ENCODE results near the gene SLC6A9. TPM values are rescaled to one million over a fixed set of nuclear protein-coding genes. Genes with fewer than 3 reads are reported as not detected.

The SLC6A9 gene
- total RNA-seq, 5 donors from 2014 or later (not counting 1 experiment from before 2014, with no cell fraction given): 1.4 to 8.2 (median 6.3) TPM; not detected in 1

GRCh38 chr1:44073528-44073927 lies 42.3 kb upstream of the SLC6A9 start:
- ChIA-PET CTCF (interaction anchor here in 1 of 2 donors (0.7 kb wide), 1 partner anchor 267 kb away, joined by 3 read pairs; no protein-coding TSS in a partner anchor), POLR2A (no interaction called here)
- Mint-ChIP-seq H3K9me3 (no peaks in the 10 kb centered on the region), H3K4me1 (no peaks in the 10 kb centered on the region), H3K36me3 (no peaks in the 10 kb centered on the region), H3K27me3 (peaks cover 19 to 28% of the 10 kb centered on the region in 2 donors), H3K4me3 (no peak overlapping the region), H3K27ac (no peak overlapping the region)
- no peaks in the 10 kb centered on the region for H3K9me3 ChIP-seq
- no peak for ATAC-seq (replicated peaks in 1 of 4)
- peak in 1 of 35 experiments; percentile 4 for DNase-seq
- no CpG with 5 or more reads among the region's 2 CpGs for WGBS (ENCODE audit: insufficient coverage)
- no peak overlapping the region for H3K27ac ChIP-seq (ENCODE audit: low read length)
- no peaks in the 10 kb centered on the region for H3K4me1 ChIP-seq (ENCODE audit: control insufficient read depth in 1 of 2, extremely low read depth in 1 of 2, insufficient read depth in 2 of 2, low read length in 2 of 2)
- H3K36me3 ChIP-seq (ENCODE audit: control insufficient read depth in 2 of 2, extremely low read depth in 1 of 2, insufficient read depth in 1 of 2, low read length in 1 of 2): no peaks in the 10 kb centered on the region
- H3K27me3 ChIP-seq (replicated peaks in 1 of 2; ENCODE audit: control insufficient read depth in 2 of 2, extremely low read depth in 1 of 2, insufficient read depth in 2 of 2, low read length in 1 of 2): peaks cover 0 to 21% of the 10 kb centered on the region in 2 experiments
- no peak overlapping the region for H3K4me3 ChIP-seq (ENCODE audit: control insufficient read depth in 1 of 2, extremely low read depth in 1 of 2, low read length in 1 of 2)

DNA sequence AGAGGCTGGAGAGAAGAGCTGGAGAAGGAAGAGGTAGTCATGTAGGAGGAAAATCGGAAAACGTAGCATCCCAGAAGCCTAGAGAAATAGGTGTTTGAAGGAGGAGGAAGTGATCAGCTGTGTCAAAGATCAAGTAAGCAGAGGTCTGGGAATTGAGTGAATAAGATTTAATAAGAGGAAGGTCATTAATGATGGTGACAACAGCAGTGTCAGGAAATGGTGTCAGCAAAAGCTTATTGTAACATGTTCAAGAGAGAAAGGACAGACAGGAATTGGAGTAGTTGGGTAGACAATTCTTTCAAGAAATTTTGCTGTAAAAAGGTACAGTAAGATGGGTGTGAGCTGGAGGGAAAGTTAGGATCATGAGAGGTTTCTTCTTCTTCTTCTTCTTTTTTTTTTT lies 41.6 kb upstream of the SLC6A9 start:
- DNase-seq (no peak), ATAC-seq (replicated peaks in 1 of 4) (no peak)
- H3K4me3 ChIP-seq (ENCODE audit: control insufficient read depth in 1 of 2, extremely low read depth in 1 of 2, low read length in 1 of 2): no peak overlapping the region
- H3K4me1 Mint-ChIP-seq: peaks cover 0 to 2% (median 0%) of the 10 kb centered on the region in 3 donors
- no peak overlapping the region for H3K4me3 Mint-ChIP-seq
- H3K27ac ChIP-seq (ENCODE audit: low read length): no peak overlapping the region
- no peaks in the 10 kb centered on the region for H3K4me1 ChIP-seq (ENCODE audit: control insufficient read depth in 1 of 2, extremely low read depth in 1 of 2, insufficient read depth in 2 of 2, low read length in 2 of 2)
- H3K9me3 Mint-ChIP-seq: no peaks in the 10 kb centered on the region
- ChIA-PET CTCF (interaction anchor here in 1 of 2 donors (0.7 kb wide), 1 partner anchor 267 kb away, joined by 3 read pairs; no protein-coding TSS in a partner anchor), POLR2A (no interaction called here)
- peaks cover 19 to 28% of the 10 kb centered on the region in 2 donors for H3K27me3 Mint-ChIP-seq
- 100% methylated on average over 1 of the region's 2 CpGs for WGBS (ENCODE audit: insufficient coverage)
- no peaks in the 10 kb centered on the region for H3K9me3 ChIP-seq
- peaks cover 0 to 24% of the 10 kb centered on the region in 2 experiments for H3K27me3 ChIP-seq (replicated peaks in 1 of 2; ENCODE audit: control insufficient read depth in 2 of 2, extremely low read depth in 1 of 2, insufficient read depth in 2 of 2, low read length in 1 of 2)
- no peaks in the 10 kb centered on the region for H3K36me3 Mint-ChIP-seq
- H3K36me3 ChIP-seq (ENCODE audit: control insufficient read depth in 2 of 2, extremely low read depth in 1 of 2, insufficient read depth in 1 of 2, low read length in 1 of 2): no peaks in the 10 kb centered on the region
- no peak overlapping the region for H3K27ac Mint-ChIP-seq

GRCh38 chr1:44072204-44072603 lies 40.9 kb upstream of the SLC6A9 start:
- H3K27ac Mint-ChIP-seq: no peak overlapping the region
- Histone ChIP-seq H3K27ac (ENCODE audit: low read length) (no peak overlapping the region), H3K9me3 (no peaks in the 10 kb centered on the region), H3K4me1 (ENCODE audit: control insufficient read depth in 1 of 2, extremely low read depth in 1 of 2, insufficient read depth in 2 of 2, low read length in 2 of 2) (no peaks in the 10 kb centered on the region), H3K36me3 (ENCODE audit: control insufficient read depth in 2 of 2, extremely low read depth in 1 of 2, insufficient read depth in 1 of 2, low read length in 1 of 2) (no peaks in the 10 kb centered on the region), H3K27me3 (replicated peaks in 1 of 2; ENCODE audit: control insufficient read depth in 2 of 2, extremely low read depth in 1 of 2, insufficient read depth in 2 of 2, low read length in 1 of 2) (peaks cover 0 to 28% of the 10 kb centered on the region in 2 experiments), H3K4me3 (ENCODE audit: control insufficient read depth in 1 of 2, extremely low read depth in 1 of 2, low read length in 1 of 2) (no peak overlapping the region)
- no peak overlapping the region for H3K4me3 Mint-ChIP-seq
- CTCF ChIA-PET: interaction anchor here in 1 of 2 donors (0.8 kb wide), 1 partner anchor 25 kb away, joined by 3 read pairs; no protein-coding TSS in a partner anchor
- no peaks in the 10 kb centered on the region for H3K9me3 Mint-ChIP-seq
- DNase-seq: no peak
- peaks cover 19 to 32% of the 10 kb centered on the region in 2 donors for H3K27me3 Mint-ChIP-seq
- no peak for ATAC-seq (replicated peaks in 1 of 4)
- no peaks in the 10 kb centered on the region for H3K36me3 Mint-ChIP-seq
- POLR2A ChIA-PET: no interaction called here
- peaks cover 0 to 6% (median 0%) of the 10 kb centered on the region in 3 donors for H3K4me1 Mint-ChIP-seq

DNA sequence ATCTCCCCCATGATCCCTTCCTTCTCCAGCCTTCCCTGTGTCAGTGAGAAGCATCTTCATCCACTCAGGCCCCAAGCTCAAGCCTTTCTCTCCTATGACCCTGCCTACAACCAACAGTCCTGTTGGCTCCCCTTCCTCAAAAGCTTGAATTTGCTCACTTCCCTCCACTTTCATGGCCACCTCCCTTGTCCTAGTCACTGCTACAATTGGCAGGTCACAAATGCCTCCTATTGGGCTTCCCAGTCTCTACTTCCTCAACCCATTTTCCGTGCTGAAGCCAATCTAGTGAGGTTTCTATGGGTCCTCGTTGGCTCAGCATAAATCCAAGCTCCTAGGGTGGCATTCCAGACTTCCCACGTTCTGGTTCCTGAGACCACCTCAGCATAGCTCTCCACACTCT lies 40.2 kb upstream of the SLC6A9 start:
- DNase-seq: no peak
- no peak overlapping the region for H3K27ac ChIP-seq (ENCODE audit: low read length)
- peaks cover 0 to 28% of the 10 kb centered on the region in 2 experiments for H3K27me3 ChIP-seq (replicated peaks in 1 of 2; ENCODE audit: control insufficient read depth in 2 of 2, extremely low read depth in 1 of 2, insufficient read depth in 2 of 2, low read length in 1 of 2)
- Mint-ChIP-seq H3K9me3 (no peaks in the 10 kb centered on the region), H3K4me1 (peaks cover 0 to 6% (median 0%) of the 10 kb centered on the region in 3 donors), H3K27ac (no peak overlapping the region), H3K4me3 (no peak overlapping the region), H3K27me3 (peaks cover 19 to 32% of the 10 kb centered on the region in 2 donors), H3K36me3 (no peaks in the 10 kb centered on the region)
- 18% methylated on average over 3 of the region's 3 CpGs for WGBS (ENCODE audit: insufficient coverage)
- no peaks in the 10 kb centered on the region for H3K4me1 ChIP-seq (ENCODE audit: control insufficient read depth in 1 of 2, extremely low read depth in 1 of 2, insufficient read depth in 2 of 2, low read length in 2 of 2)
- H3K9me3 ChIP-seq: no peaks in the 10 kb centered on the region
- CTCF ChIA-PET: interaction anchor here in 1 of 2 donors (0.7 to 0.8 kb wide), 2 partner anchors 23 to 24 kb away, joined by 3 read pairs; no protein-coding TSS in a partner anchor
- no peaks in the 10 kb centered on the region for H3K36me3 ChIP-seq (ENCODE audit: control insufficient read depth in 2 of 2, extremely low read depth in 1 of 2, insufficient read depth in 1 of 2, low read length in 1 of 2)
- H3K4me3 ChIP-seq (ENCODE audit: control insufficient read depth in 1 of 2, extremely low read depth in 1 of 2, low read length in 1 of 2): no peak overlapping the region
- POLR2A ChIA-PET: no interaction called here
- ATAC-seq (replicated peaks in 1 of 4): no peak

DNA sequence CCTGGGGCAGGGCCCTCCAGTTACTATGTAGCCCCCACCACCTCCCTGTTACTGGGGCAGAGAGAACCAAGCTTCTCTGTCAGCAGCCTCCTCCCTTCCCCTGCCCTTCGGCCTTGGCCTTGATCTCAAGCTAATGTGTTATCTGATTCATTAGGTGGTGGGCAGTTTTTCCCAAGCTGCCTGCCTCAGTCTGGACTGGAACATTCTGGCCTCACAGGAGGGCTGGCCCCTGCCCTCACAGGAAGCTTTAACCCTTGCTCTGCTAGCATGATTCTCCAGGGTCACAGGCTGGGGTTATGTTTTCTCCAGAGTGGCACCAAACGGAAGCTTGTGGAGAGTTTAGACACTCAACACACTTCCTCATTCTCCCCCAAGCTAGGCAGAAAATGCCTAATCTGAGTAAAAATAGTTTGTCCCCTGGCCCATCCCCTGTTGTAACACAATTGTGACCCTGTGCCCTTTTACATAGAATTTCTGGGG lies 37.2 kb upstream of the SLC6A9 start:
- peaks cover 0 to 32% of the 10 kb centered on the region in 2 experiments for H3K27me3 ChIP-seq (replicated peaks in 1 of 2; ENCODE audit: control insufficient read depth in 2 of 2, extremely low read depth in 1 of 2, insufficient read depth in 2 of 2, low read length in 1 of 2)
- ChIA-PET POLR2A (no interaction called here), CTCF (no interaction called here)
- Mint-ChIP-seq H3K27ac (no peak overlapping the region), H3K4me3 (no peak overlapping the region), H3K4me1 (peaks cover 0 to 6% (median 0%) of the 10 kb centered on the region in 3 donors), H3K9me3 (no peaks in the 10 kb centered on the region), H3K36me3 (no peaks in the 10 kb centered on the region), H3K27me3 (peaks cover 19 to 30% of the 10 kb centered on the region in 2 donors)
- H3K4me1 ChIP-seq (ENCODE audit: control insufficient read depth in 1 of 2, extremely low read depth in 1 of 2, insufficient read depth in 2 of 2, low read length in 2 of 2): no peaks in the 10 kb centered on the region
- H3K36me3 ChIP-seq (ENCODE audit: control insufficient read depth in 2 of 2, extremely low read depth in 1 of 2, insufficient read depth in 1 of 2, low read length in 1 of 2): no peaks in the 10 kb centered on the region
- WGBS (ENCODE audit: insufficient coverage): 63% methylated on average over 1 of the region's 2 CpGs
- H3K9me3 ChIP-seq: no peaks in the 10 kb centered on the region
- ATAC-seq (replicated peaks in 1 of 4) (no peak), DNase-seq (no peak)
- H3K4me3 ChIP-seq (ENCODE audit: control insufficient read depth in 1 of 2, extremely low read depth in 1 of 2, low read length in 1 of 2): no peak overlapping the region
- H3K27ac ChIP-seq (ENCODE audit: low read length): no peak overlapping the region

- Histone ChIP-seq H3K27ac (ENCODE audit: low read length) (no peak overlapping the region), H3K27me3 (replicated peaks in 1 of 2; ENCODE audit: control insufficient read depth in 2 of 2, extremely low read depth in 1 of 2, insufficient read depth in 2 of 2, low read length in 1 of 2) (peaks cover 0 to 32% of the 10 kb centered on the region in 2 experiments), H3K9me3 (no peaks in the 10 kb centered on the region), H3K4me3 (ENCODE audit: control insufficient read depth in 1 of 2, extremely low read depth in 1 of 2, low read length in 1 of 2) (no peak overlapping the region), H3K4me1 (ENCODE audit: control insufficient read depth in 1 of 2, extremely low read depth in 1 of 2, insufficient read depth in 2 of 2, low read length in 2 of 2) (no peaks in the 10 kb centered on the region), H3K36me3 (ENCODE audit: control insufficient read depth in 2 of 2, extremely low read depth in 1 of 2, insufficient read depth in 1 of 2, low read length in 1 of 2) (no peaks in the 10 kb centered on the region)
- Mint-ChIP-seq H3K27ac (no peak overlapping the region), H3K4me3 (no peak overlapping the region), H3K36me3 (no peaks in the 10 kb centered on the region), H3K27me3 (peaks cover 19 to 30% of the 10 kb centered on the region in 2 donors), H3K9me3 (no peaks in the 10 kb centered on the region), H3K4me1 (peaks cover 0 to 6% (median 0%) of the 10 kb centered on the region in 3 donors)
- ATAC-seq (replicated peaks in 1 of 4) (no peak), DNase-seq (no peak)
- WGBS (ENCODE audit: insufficient coverage): 44% methylated on average over 4 of the region's 6 CpGs
- CTCF ChIA-PET: no interaction called here
- POLR2A ChIA-PET: no interaction called here
These were observed 36.3 kb upstream of the SLC6A9 start for GRCh38 chr1:44067266-44068250.
